Karpas-422 (cell line): ENCODE results near the gene HJV. TPM values are rescaled to one million over a fixed set of nuclear protein-coding genes. Genes with fewer than 3 reads are reported as not detected.
"Not testable (repeated sequence)": the region's sequence is repeated elsewhere in the genome, so short reads cannot be mapped to it uniquely, and the experiment has no call there.

Source experiments
- DNase-seq: peaks from one replicate; pipeline ENCODE4 v3.0.0-alpha.2; 2015
- H2AFZ ChIP-seq: fragments of 200-600 bp; sonication (generic); 2 replicates; pipeline ENCODE4 v1.6.1; 2014; ENCODE audit warnings: antibody characterized with exemption, low read length, mixed read lengths
- H3K27ac ChIP-seq: fragments of 200-600 bp; sonication (generic); 2 replicates; pipeline ENCODE4 v1.5.1; 2014; ENCODE audit warnings: mild to moderate bottlenecking, low read length, moderate library complexity
- H3K27me3 ChIP-seq: fragments of 200-600 bp; sonication (generic); 2 replicates; pipeline ENCODE4 v1.6.1; 2014; ENCODE audit warnings: low read length, mixed read lengths
- H3K36me3 ChIP-seq: fragments of 200-600 bp; sonication (generic); 2 replicates; pipeline ENCODE4 v1.6.1; 2014; ENCODE audit warnings: low read length, mixed read lengths; ENCODE audit not compliant: insufficient read depth
- H3K4me1 ChIP-seq: fragments of 200-600 bp; sonication (generic); 2 replicates; pipeline ENCODE4 v1.6.1; 2014; ENCODE audit warnings: mild to moderate bottlenecking, low read length, mixed read lengths
- H3K4me2 ChIP-seq: fragments of 200-600 bp; sonication (generic); 2 replicates; pipeline ENCODE4 v1.6.1; 2014; ENCODE audit warnings: low read length, low read depth, mild to moderate bottlenecking; ENCODE audit not compliant: poor library complexity, severe bottlenecking
- H3K4me3 ChIP-seq: fragments of 200-600 bp; sonication (generic); 2 replicates; pipeline ENCODE4 v1.5.1; 2014; ENCODE audit warnings: mild to moderate bottlenecking, antibody characterized with exemption, low read length, mixed read lengths
- H3K79me2 ChIP-seq: fragments of 200-600 bp; sonication (generic); 2 replicates; pipeline ENCODE4 v1.6.1; 2014; ENCODE audit warnings: mild to moderate bottlenecking, low read length, mixed read lengths
- H3K9ac ChIP-seq: fragments of 200-600 bp; sonication (generic); 2 replicates; pipeline ENCODE4 v1.6.0; 2014; ENCODE audit warnings: low read length
- H3K9me2 ChIP-seq: fragments of 200-600 bp; sonication (generic), shearing (Covaris generic); replicated peaks from 2 replicates; pipeline ENCODE4 v1.6.0; 2014; ENCODE audit warnings: mild to moderate bottlenecking, low read length, moderate library complexity; ENCODE audit not compliant: insufficient read depth
- H3K9me3 ChIP-seq: fragments of 300-700, 200-600 bp; sonication (generic); 2 replicates; pipeline ENCODE4 v1.6.1; 2014; ENCODE audit warnings: low read length, mixed read lengths
- H4K20me1 ChIP-seq: fragments of 200-600 bp; sonication (generic); 2 replicates; pipeline ENCODE4 v1.6.1; 2014; ENCODE audit warnings: mild to moderate bottlenecking, antibody characterized with exemption, low read length, low read depth; ENCODE audit not compliant: insufficient read depth
- total RNA-seq: library from RNA; depleted of rRNA; stranded (reverse); fragments of >200 nt; shearing (Covaris generic); gene quantifications from 2 replicates; pipeline ENCODE4 v1.2.3, GENCODE V29; 2014; ENCODE audit warnings: low replicate concordance

HJV gene
- total RNA-seq, 1 experiment from 2014 or later = not detected

DNA sequence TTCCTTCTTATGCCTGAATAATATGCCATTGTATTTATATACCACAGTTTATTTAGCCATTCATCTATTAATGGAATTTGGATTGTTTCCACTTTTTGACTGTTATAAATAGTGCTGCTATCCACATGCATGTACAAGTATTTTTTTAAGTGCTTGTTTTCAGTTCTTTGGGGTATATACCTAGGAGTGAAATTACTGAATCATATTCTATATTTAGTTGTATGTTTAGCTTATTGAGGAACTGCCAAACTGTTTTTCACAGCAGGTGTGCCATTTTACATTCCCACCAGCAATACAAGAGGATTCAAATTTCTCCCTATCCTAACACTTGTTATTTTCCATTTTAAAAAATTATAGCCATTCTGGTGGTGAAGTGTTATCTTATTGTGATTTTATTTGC, 7.6 kb upstream of the HJV start:
- H3K79me2 ChIP-seq = no peaks in the 10 kb centered on the region
- DNase-seq = no peak
- no peak overlapping the region for H3K9ac ChIP-seq
- no peak overlapping the region for H3K4me3 ChIP-seq
- no peaks in the 10 kb centered on the region for H3K9me3 ChIP-seq
- H2AFZ ChIP-seq = no peak overlapping the region
- H3K9me2 ChIP-seq = no peaks in the 10 kb centered on the region
- 0 out of 2 replicates have a peak, but pooled peaks cover 2% of the 10 kb centered on the region for H3K4me1 ChIP-seq
- no peaks in the 10 kb centered on the region for H3K36me3 ChIP-seq
- no peak overlapping the region for H3K4me2 ChIP-seq
- no peaks in the 10 kb centered on the region for H4K20me1 ChIP-seq
- no peaks in the 10 kb centered on the region for H3K27me3 ChIP-seq
- no peak overlapping the region for H3K27ac ChIP-seq

DNA sequence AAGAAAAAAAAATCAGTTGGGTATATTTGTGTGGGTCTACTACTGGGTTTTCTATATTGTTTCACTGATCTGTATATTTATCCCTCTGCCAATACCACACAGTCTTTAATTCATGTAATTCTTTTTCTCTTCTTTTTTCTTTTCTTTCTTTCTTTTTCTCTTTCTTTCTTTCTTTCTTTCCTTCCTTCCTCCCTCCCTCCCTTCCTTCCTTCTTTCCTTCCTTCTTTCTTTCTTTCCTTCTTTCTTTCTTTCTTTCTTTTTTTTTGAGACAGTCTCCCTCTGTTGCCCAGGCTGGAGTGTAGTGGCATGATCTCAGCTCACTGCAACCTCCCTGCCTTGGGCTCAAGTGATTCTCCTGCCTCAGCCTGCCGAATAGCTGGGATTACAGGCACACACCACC, 5.1 kb upstream of the HJV start:
- not testable (repeated sequence) for H2AFZ ChIP-seq, H3K4me1 ChIP-seq, H3K27me3 ChIP-seq, DNase-seq, H4K20me1 ChIP-seq, H3K9me2 ChIP-seq, H3K4me3 ChIP-seq, H3K79me2 ChIP-seq, H3K9ac ChIP-seq, H3K9me3 ChIP-seq, H3K4me2 ChIP-seq, H3K36me3 ChIP-seq, H3K27ac ChIP-seq

DNA sequence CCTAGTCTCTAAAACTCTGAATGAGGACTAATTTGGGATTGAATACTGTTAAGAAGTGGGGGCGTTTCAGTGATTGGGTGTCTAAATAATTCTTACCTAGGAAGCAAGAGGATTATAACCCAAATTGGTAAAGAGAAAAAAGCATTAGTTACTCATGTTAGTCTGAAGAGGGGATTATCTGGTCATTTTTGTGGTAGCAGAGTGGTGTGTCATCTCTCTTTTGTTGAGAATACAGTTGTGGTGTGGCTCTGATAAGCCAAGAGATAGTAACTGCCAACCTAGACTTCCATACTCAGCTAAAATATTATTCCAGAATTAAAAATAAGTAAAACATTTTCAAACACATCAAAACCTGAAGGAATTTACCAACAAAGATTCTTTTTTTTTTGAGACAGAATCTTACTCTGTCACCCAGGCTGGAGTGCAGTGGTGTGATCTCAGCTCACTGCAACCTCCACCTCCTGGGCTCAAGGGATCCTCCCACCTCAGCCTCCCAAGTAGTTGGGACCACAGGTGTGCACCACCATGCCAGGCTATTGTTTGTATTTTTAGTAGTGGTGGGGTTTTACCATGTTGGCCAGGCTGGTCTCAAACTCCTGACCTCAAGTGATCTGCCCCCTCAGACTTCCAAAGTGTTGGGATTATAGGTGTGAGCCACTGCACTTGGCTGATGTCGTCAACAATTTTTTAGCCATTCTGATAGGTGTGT, 4.4 kb upstream of the HJV start:
- H3K27me3 ChIP-seq, H3K4me1 ChIP-seq, H3K4me2 ChIP-seq, H3K27ac ChIP-seq, H2AFZ ChIP-seq, H3K4me3 ChIP-seq, H3K9me3 ChIP-seq, H3K36me3 ChIP-seq, H3K9me2 ChIP-seq, H4K20me1 ChIP-seq, H3K9ac ChIP-seq, DNase-seq, H3K79me2 ChIP-seq: not testable (repeated sequence)

DNA sequence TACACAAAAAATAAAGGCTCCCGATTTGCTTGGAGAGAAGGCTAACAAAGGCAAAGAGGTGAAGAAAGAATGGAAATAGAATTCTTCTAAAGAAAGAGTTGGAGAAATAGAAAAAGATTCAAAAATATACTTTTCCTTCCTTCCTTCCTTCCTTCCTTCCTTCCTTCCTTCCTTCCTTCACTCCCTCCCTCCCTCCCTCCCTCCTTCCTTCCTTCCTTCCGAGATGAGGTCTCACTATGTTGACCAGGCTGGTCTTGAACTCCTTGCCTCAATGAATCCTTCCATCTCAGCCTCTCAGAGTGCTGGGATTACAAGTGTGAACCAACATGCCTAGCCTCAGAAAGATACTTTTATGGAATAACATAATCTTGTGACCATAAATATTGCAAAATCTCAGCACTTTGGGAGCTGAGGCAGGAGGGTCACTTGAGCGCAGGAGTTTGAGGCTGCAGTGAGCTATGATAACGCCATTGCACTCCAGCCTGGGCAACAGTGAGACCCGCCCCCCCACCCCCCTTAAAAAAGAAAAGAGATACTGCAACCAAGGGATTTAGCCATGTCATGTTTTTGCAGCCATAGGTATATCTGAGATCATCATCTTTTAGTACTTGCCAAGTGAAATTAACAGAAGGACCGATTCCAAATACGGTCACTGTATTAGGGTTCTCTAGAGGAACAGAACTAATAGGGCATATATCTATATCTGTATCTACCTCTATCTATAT, 1.0 kb upstream of the HJV start:
- no peak for DNase-seq
- Histone ChIP-seq H3K36me3 (no peaks in the 10 kb centered on the region), H3K27me3 (no peaks in the 10 kb centered on the region), H3K9ac (no peak overlapping the region), H3K4me3 (no peak overlapping the region), H3K9me3 (no peaks in the 10 kb centered on the region), H4K20me1 (no peaks in the 10 kb centered on the region), H3K4me1 (peaks cover 6% of the 10 kb centered on the region; the same call in 1 of the 2 replicates), H3K79me2 (no peaks in the 10 kb centered on the region), H3K9me2 (no peaks in the 10 kb centered on the region), H2AFZ (no peak overlapping the region), H3K4me2 (no peak overlapping the region), H3K27ac (no peak overlapping the region)

DNA sequence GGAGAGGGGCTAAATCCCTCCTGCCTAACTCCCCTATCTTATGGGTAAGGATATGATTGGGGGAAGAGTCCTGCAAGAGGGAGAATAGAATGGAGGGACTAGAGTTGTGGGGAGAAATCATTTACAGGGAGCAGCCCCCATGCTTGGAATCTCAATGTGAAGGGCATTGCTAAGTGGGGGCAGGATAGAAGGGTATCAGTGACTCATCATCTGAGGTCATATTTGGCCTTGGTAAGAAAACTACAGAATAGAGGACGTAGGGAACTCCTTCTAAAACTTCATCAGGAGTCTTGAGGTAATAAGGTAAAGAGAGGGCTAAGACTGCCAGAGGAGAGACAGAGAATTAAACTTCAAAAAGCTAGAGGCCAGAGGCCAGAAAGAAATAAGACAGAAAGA, 487 bp downstream of the HJV start:
- DNase-seq = no peak
- Histone ChIP-seq H3K4me3 (no peak overlapping the region), H2AFZ (no peak overlapping the region), H3K27ac (no peak overlapping the region), H3K4me1 (peaks cover 6% of the 10 kb centered on the region; the same call in 1 of the 2 replicates), H3K9ac (no peak overlapping the region), H3K9me3 (no peaks in the 10 kb centered on the region), H3K27me3 (no peaks in the 10 kb centered on the region), H3K4me2 (no peak overlapping the region), H3K9me2 (no peaks in the 10 kb centered on the region), H4K20me1 (no peaks in the 10 kb centered on the region), H3K79me2 (no peaks in the 10 kb centered on the region), H3K36me3 (no peaks in the 10 kb centered on the region)

DNA sequence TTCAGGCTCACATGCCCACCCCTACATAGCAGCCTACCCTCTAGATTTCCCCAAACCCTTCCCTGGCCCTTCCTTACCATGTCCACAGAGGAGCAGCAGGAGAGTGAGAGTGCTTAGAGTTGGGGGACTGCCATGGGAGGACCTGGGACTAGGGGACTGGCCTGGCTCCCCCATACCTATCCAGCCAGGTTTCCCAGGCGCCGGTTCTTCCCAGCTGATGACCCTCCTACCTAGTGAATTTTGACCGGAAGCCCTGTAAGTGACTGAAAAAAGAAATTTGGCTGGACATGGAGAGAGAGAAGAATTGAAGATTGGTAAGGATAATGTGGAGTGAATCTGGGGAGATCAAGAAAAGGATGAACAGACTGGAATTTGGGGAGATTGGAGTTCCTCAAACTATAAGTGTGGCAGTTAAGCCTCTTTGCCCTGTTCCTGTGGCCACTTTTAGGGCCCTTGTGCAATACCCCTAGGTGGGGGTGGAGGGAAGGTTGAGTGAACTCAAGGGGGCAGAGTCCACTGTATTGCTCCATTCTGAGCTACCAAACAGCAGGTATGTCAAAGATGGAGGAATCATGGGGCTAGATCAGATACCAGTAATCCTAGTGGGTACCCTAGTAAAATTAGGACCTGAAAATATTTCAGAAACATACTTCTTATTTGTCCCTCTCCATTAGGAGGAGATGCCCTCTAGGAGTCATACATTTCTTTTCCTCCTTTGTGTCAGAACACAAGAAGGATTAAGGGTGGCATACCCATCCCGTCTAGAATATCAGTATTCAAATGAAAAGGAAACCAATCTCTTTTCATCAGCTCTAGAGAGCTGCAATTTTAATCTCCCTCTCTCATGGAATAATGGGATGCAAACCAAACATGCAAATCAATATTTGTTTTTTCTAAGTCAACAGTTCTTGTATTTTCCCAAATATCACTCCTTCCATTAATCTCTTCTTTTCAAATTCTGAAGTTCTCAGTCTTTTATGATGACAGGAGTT, 1.2 kb downstream of the HJV start:
- no peak for DNase-seq
- Histone ChIP-seq H3K9ac (no peak overlapping the region), H3K79me2 (no peaks in the 10 kb centered on the region), H2AFZ (no peak overlapping the region), H3K27me3 (no peaks in the 10 kb centered on the region), H3K9me3 (no peaks in the 10 kb centered on the region), H3K9me2 (no peaks in the 10 kb centered on the region), H3K27ac (no peak overlapping the region), H4K20me1 (no peaks in the 10 kb centered on the region), H3K4me3 (no peak overlapping the region), H3K36me3 (no peaks in the 10 kb centered on the region), H3K4me1 (peaks cover 6% of the 10 kb centered on the region; the same call in 1 of the 2 replicates), H3K4me2 (no peak overlapping the region)

DNA sequence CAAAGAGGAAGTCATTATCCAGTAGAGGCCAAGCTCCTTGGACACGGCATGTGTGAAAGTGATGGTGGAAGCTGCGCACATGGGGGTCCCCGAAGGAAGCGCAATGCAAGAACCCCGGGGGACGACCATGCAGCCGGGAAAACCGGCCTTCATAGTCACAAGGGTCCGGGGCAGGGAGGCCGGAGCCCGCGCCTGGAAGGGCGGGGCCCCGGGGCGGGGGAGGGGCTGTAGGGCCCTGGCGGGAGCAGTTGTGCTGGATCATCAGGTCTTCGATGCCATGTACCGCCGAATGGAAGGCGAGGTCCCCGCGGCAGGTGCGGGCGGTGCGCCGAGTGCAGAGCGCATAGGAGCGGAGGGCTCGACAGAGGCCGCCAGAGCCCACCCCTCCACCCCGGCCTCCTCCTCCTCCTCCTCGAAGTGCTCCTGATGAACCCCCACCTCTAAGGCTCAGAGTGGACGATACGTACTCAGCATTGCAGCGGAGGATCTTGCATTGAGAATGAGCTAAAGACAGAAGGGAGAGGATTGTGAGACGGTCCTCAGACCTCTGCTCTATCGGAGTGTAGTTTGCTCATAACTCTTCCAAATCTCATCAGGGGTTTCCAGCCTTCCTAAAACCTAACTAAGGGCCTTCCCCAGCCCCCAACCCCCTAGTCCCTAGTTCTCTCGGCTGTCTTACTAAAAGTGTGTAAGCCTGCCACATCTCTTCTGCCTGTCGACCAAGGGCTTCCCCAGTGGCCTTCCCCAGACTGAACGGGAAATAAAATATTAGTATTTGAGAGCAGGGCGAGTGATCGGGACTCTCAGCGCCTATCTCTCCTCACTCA, 2.1 kb downstream of the HJV start:
- Histone ChIP-seq H2AFZ (no peak overlapping the region), H3K27ac (no peak overlapping the region), H3K4me2 (no peak overlapping the region), H3K9me2 (no peaks in the 10 kb centered on the region), H3K4me1 (peaks cover 6% of the 10 kb centered on the region; the same call in 1 of the 2 replicates), H3K9me3 (no peaks in the 10 kb centered on the region), H4K20me1 (no peaks in the 10 kb centered on the region), H3K27me3 (no peaks in the 10 kb centered on the region), H3K36me3 (no peaks in the 10 kb centered on the region), H3K79me2 (no peaks in the 10 kb centered on the region), H3K9ac (no peak overlapping the region), H3K4me3 (no peak overlapping the region)
- no peak for DNase-seq
